SK-N-SH treated with all-trans-retinoic acid at 6 μM for 48 hours (cell line): ENCODE results near the gene EXO1.

Experiments used
- CSRNP3 ChIP-seq: fragments of 250-450 bp; sonication (Bioruptor Pico); IDR thresholded peaks from 2 replicates; pipeline ENCODE4 v1.5.1; 2021; ENCODE audit warnings: mild to moderate bottlenecking, moderate library complexity
- ESRRG ChIP-seq: fragments of 250-450 bp; sonication (Bioruptor Pico); IDR thresholded peaks from 2 replicates; pipeline ENCODE4 v1.6.1; 2021; ENCODE audit warnings: mild to moderate bottlenecking
- PATZ1 ChIP-seq: fragments of 250-450 bp; sonication (Bioruptor Pico); IDR thresholded peaks from 2 replicates; pipeline ENCODE4 v1.8.0; 2020; ENCODE audit warnings: mild to moderate bottlenecking, moderate library complexity, borderline replicate concordance
- ZC3H10 ChIP-seq: fragments of 250-450 bp; sonication (Bioruptor Pico); IDR thresholded peaks from 2 replicates; pipeline ENCODE4 v1.5.1; 2021; ENCODE audit warnings: mild to moderate bottlenecking, moderate library complexity
- ZFP30 ChIP-seq: fragments of 450-650 bp; formaldehyde crosslinking; IDR thresholded peaks from 2 replicates; pipeline ENCODE4 v1.5.0; 2022; ENCODE audit warnings: mild to moderate bottlenecking, moderate library complexity

- no peak for TF ChIP-seq ESRRG (CRISPR knock-in tag)
- no peak for TF ChIP-seq PATZ1 (CRISPR knock-in tag)
- no peak for TF ChIP-seq ZFP30 (CRISPR knock-in tag)
- no peak for TF ChIP-seq ZC3H10
- TF ChIP-seq CSRNP3 (CRISPR knock-in tag): no peak
Observed at GRCh38 chr1:241840164-241840563, 7.8 kb upstream of the EXO1 start.
